ENCODE data around the gene GALNT18.

The GALNT18 gene

DNA sequence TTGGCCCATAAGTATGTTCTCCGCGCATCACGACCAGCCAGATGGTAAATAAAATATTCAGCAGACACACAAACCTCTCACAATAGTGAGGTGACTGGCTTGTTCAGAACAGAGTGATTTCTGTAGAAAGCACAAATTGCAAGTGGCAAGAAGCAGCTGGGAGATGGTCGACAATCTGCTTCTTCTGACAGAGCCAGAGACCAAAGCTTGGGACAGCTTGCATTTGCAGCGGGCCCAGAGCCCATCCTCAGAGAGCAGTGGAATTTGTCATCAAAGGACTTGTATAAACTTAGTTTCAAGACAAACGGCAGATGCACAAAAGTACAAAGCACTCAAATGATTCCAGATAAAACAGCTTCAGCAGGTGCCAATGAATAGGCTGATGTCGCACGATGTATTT is 7.6 kb upstream of the GALNT18 start:
- peak in 1 of 42 donors; percentile 28 for DNase-seq
- intact Hi-C loops (cut with DNase I) = loop anchor here (10.0 kb wide), 1 partner anchor 155 kb away; no protein-coding TSS in a partner anchor

DNA sequence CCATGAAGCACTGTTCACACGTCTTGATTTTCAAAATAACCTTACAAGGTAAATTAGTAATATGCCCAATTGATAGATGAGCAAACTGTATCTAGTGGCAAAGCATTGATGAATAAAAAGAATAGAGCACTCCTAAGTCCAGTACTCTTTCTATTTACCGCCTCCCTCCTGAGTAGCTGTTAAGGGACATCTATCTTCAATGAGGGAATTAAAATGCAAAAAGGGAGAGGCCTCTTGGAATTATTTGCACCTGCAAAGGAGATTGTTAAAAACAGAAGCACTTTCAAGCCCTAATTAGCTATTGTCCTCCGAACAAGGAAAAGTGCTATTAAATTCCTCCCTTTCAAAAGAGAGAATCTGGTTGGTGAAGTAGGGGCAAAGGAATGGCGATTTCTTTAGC is 6.8 kb upstream of the GALNT18 start:
- intact Hi-C loops (cut with DNase I) = loop anchor here (10.0 kb wide), 1 partner anchor 156 kb away; no protein-coding TSS in a partner anchor
- no peak for DNase-seq

DNA sequence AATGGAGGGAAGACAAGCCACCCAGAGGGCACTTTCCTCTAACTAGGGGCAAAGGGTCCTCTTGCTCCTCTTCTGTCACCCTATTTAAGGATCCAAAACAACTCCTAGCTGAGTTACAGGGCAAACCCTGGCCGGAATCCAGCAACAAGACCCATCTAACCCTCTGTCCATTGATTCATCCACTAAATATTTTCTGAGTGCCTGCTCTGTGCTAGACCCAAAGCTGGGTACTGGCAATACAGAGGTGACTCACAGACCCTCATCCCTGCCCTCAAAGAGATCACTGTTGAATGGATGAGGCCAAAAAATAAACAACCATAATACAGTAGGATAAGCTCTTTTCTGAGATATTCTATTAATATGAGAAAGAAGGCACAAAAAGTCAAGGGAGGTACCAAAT is 4.3 kb upstream of the GALNT18 start:
- intact Hi-C loops (cut with DNase I) = loop anchor here (10.0 kb wide), 1 partner anchor 159 kb away; no protein-coding TSS in a partner anchor
- DNase-seq = no peak

DNA sequence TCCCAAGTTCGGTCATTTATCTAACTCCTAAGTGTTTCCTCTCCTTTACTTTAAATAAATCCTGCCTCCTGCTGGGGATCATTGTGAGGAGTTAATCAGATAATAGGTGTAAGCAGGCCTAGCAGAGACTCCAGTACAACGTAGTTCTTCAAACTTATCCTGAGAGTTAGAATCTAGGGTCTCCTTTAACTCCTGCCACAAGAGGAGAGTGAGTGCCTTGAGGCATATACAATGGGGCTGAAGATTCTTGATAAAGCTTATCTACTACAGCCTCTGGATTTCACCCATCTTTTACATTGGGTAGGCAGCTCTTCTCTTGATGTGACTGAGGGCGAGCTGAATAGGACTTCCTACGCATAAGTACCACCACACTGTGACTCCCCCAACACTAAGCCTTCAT is 3.1 kb upstream of the GALNT18 start:
- DNase-seq = no peak
- intact Hi-C loops (cut with DNase I) = loop anchor here (10.0 kb wide), 1 partner anchor 160 kb away; no protein-coding TSS in a partner anchor

- no peak for DNase-seq
These were observed 2.4 kb upstream of the GALNT18 start for GRCh38 chr11:11624204-11624603.

GRCh38 chr11:11622772-11623171 is 967 bp upstream of the GALNT18 start:
- intact Hi-C loops (cut with DNase I) = loop anchor here (10.0 kb wide), 1 partner anchor 162 kb away; no protein-coding TSS in a partner anchor
- peak in 1 of 42 donors; percentile 35 for DNase-seq

More at GRCh38 chr11:11624204-11624603, 2.4 kb upstream of the GALNT18 start:
- intact Hi-C loops (cut with DNase I) = loop anchor here (10.0 kb wide), 1 partner anchor 161 kb away; no protein-coding TSS in a partner anchor

- intact Hi-C loops (cut with DNase I) = loop anchor here (10.0 kb wide), 1 partner anchor 162 kb away; no protein-coding TSS in a partner anchor
- peak in 2 of 42 donors; percentile 6 to 26 for DNase-seq
These were observed 518 bp upstream of the GALNT18 start for GRCh38 chr11:11622340-11622706.

DNA sequence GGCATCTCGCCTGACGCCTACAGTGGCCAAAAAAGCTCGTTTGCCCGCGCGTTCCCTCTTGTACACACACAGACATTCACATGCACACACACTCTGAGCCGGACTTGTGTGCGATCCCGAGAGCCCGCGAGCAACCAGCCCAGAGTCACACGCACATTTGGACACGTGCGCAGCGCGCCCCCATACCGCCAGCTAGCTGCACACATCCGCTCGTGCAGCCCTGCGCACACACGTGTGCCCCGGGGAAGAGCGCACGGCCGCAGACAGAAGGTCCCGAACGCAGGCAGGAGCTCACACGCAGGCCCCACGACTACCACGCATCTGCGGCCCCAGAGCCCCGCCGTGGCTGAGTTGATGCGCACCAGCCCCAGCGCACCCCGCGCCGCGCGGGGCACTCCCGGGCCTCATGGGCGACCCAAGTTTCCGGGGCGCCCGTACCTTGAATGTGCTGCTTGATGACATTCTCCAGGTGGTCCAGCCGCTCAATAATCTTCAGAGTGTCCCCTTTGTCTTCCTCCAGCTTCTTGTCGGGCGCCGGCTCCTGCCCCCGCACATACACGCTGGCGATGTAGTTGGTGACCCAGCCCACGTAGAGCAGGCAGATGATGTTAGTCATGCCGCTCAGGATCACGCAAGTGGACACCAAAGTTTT is 758 bp downstream of the GALNT18 start:
- intact Hi-C loops (cut with DNase I) = loop anchor here (10.0 kb wide), 1 partner anchor 164 kb away; no protein-coding TSS in a partner anchor
- DNase-seq = peak in 41 of 42 donors; percentile 32 to 78 (median 60)

DNA sequence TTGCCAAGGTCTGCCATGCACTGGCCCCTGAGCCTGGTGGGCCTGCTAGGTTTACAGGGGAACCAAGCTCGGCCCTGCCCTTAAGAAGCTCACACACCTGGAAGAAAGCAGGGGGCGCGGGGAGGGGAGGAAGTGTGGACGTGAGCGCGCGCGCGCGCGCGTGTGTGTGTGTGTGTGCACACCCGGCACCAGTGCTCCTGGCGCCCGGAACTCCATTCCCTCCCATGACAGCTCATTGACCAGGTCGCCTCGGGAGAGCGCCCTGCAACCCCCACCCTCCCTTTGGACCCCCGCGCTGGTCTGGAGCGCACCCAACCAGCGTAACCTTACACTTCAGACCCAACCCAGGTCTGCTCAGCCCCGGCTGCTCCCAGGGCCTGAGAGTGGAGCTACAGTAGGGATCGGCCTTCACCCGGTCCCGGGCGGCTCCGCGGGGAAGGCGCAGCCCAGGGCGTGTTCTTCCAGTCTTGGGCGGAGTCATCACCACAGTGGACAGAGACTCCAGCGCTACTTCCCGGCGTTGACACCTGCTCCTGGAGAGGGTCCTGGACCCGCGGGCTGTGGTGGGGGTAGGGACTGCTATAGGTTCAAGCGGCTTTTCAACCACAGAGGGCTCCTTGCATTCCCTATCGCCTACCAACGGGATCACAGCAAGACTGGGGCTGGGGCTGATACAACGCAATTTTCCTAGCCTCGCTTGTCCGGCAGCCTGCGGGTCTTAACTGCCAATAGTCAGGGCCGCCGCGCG is 1.5 kb downstream of the GALNT18 start:
- intact Hi-C loops (cut with DNase I) = loop anchor here (10.0 kb wide), 1 partner anchor 164 kb away; no protein-coding TSS in a partner anchor
- peak in 33 of 42 donors; percentile 13 to 65 (median 34) for DNase-seq

- intact Hi-C loops (cut with DNase I) = no loop called here
- peak in 1 of 42 donors; percentile 35 for DNase-seq
These were observed 2.8 kb downstream of the GALNT18 start for GRCh38 chr11:11618973-11619435.

DNA sequence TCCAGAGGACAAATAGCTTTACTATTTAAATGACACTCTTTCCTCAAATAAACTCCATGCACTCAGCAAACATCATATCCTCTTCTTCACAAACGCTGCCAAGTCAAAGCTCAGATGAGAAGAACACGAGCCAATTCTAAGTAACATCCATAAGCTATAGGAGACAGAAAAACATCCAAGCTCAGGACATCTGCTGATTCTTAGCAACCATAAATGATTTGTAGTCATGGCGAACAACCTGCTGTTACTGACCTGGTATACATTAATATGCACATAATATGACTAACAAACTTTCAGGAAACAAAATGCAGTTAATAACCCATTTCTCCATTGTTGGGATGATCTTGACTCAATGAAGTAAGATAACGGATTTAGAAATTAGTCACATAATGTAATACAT is 6.7 kb downstream of the GALNT18 start:
- intact Hi-C loops (cut with DNase I) = no loop called here
- no peak for DNase-seq

DNA sequence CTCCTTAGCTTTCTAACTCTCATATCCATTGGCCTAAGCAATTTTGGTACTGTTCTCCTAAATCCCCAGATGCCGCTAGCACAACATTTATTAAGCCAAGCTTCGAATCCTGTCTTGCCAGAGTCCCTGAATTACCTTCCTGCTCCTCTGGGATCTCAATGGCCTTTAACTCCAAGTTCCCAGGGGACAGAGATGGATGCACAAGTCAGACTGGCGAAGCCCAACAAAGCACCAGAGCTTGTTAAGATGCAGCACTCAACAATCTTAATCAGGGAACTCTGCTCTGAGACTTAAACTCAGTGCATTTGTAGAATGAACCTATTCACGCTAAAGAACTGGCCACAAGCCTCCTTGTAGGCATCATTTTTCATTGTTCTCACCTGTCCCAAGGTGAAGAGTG is 9.4 kb downstream of the GALNT18 start:
- intact Hi-C loops (cut with DNase I) = no loop called here
- peak in 2 of 42 donors; percentile 9 to 24 for DNase-seq

- intact Hi-C loops (cut with DNase I) = no loop called here
- DNase-seq = peak in 1 of 42 donors; percentile 17
These were observed 10.4 kb downstream of the GALNT18 start for GRCh38 chr11:11611381-11611780.

GRCh38 chr11:11608783-11609232 is 13.0 kb downstream of the GALNT18 start:
- DNase-seq = no peak
- intact Hi-C loops (cut with DNase I) = no loop called here

DNA sequence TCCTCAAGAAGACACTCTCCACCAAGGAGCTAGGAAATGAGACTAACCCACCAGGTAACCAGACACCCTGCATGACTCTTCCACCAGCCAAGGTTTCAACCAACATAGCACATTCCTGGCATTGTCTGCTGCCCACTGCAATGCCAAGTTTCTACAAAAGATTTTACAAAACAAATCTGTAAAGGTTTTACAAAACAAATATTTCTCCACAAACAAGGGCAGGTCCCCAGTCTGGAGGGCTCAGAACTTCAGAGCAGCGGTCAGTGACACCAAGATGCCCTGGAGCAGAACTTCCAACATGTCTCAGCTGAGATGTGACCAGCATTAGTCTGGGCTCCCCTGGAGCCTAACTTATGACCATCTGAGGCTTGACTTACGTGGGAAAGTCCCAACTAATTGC is 14.0 kb downstream of the GALNT18 start:
- no peak for DNase-seq
- intact Hi-C loops (cut with DNase I) = no loop called here

- intact Hi-C loops (cut with DNase I) = no loop called here
These were observed 15.9 kb downstream of the GALNT18 start for GRCh38 chr11:11605821-11606450.

GRCh38 chr11:11605181-11605580 is 16.6 kb downstream of the GALNT18 start:
- intact Hi-C loops (cut with DNase I) = no loop called here
- no peak for DNase-seq

More at GRCh38 chr11:11605821-11606450, 15.9 kb downstream of the GALNT18 start:
- DNase-seq = no peak

DNA sequence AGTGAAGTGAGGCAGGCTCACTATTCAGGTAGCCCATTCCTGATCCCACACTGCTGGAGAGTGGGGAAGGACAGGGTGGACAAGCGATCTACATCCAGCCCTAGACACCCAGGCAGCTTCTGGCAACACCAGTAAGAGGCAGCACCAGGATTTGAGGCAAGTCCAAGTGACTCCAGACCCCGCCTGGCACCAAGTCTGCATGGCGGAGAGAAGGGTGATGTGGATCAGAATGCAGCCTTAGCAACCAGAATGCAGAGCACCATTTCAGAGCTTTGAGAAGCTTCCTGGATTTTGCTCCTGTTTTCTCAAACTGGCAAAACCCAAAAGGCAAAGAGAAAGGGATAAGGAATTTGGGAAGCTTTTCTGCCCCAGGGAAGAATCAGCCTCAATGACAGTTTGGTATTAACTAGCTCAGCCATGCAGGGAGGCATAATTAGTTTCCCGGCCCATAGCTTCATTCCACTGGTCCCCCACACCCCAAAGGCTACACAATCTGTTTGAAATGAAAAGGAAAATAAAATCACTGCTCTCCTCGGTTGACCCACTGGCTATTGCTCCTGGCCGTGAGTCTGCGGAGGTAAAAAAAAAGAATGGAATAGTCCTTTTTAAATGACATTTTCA is 17.3 kb downstream of the GALNT18 start:
- peak in 1 of 42 donors; percentile 50 for DNase-seq
- intact Hi-C loops (cut with DNase I) = no loop called here

DNA sequence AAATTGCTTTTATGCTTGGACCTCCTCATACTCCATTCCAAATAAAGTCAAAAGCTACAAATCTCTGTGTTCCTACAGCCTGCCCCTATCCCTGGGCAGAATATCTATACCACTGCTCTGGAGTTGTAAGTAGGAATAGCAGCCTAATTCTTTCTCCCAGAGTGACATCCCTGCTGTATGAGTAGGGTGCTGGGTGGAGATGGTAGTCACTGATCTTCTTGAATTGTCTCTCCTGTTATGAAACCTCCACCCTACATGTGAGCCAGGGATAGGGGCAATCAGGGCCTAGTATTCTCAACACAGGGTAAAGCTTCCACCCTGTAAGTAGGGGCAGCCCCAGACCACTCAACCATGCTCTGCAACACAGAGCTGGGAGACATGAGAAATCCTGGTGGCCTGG is 19.8 kb downstream of the GALNT18 start:
- DNase-seq = no peak
- intact Hi-C loops (cut with DNase I) = no loop called here
